HuH-7 (cell line): ENCODE results near the gene C5orf46.
A peak's percentile ranks its signal among the peaks of the same experiment; 100 is the strongest.
"Not testable (repeated sequence)": the region's sequence is repeated elsewhere in the genome, so short reads cannot be mapped to it uniquely, and the experiment has no call there.

Source experiments
- DNase-seq: peaks from one replicate; pipeline ENCODE4 v3.0.0; 2011; ENCODE audit warnings: low spot score

Gene C5orf46

DNA sequence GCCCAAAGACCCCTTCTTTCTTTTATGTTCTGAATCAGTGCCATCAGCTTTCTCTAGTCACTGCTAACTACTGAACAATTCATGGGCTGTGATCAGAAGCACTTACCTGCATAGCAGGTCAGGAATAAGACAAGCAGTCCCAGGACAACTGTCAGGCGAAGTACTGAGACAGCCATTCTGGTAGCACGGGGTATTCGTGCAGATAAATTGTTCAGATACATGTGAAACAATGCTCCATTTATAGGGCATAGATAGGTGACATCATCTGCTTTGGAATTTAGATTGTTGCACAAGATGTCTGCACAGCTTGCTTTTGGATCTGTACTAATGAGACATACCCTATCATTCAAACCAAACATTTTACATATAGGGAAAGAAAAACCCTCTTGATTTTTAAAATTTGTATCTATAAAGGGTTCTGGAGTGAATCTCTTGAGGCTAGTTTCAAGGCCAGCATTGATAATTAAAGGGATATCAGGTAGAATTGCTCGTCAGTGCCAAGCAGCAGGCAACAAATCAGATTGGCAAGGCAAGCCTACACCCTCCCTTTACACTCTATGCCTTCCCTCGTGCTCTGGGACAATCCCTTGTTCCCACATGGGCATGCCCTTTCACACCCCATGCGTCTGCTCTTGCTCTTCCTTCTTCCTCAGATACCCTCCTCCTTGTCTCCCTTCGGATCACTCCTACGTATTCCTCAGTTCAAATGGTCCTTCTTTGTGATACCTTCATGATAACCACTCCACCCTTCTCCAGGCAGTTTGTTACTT lies at the start of gene C5orf46:
Gene C5orf46 (minus strand): TSS at position 213 of the 770 bp plus-strand sequence. CDS start 37 bp downstream, at position 176.
- DNase-seq: peak; percentile 14

DNA sequence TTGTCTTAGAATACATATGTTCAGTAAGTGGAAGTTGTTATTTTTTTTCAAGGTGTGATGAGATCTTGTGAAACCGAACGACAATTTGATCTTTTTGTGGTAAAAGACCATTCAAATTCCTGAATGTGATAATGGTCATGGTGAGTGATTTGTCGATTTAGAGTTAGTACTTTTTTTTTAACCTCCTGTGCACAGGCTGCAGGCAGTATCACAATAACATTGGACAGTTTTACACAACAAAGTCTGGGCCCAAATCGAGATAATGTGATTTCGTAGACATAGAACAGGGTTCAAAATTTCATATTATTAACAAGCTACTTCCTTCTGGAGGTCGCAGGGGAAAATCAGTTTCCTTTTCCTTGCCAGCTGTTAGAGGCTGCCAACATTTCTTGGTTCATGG lies 48.6 kb upstream of the C5orf46 start:
- no peak for DNase-seq

- DNase-seq: peak; percentile 46
Measured at GRCh38 chr5:147949711-147950573, 43.6 kb upstream of the C5orf46 start.

GRCh38 chr5:147946658-147947274 lies 40.4 kb upstream of the C5orf46 start:
- DNase-seq: not testable (repeated sequence)

GRCh38 chr5:147939431-147940114 lies 33.2 kb upstream of the C5orf46 start:
- no peak for DNase-seq

GRCh38 chr5:147935032-147935431 lies 28.7 kb upstream of the C5orf46 start:
- peak; percentile 55 for DNase-seq

DNA sequence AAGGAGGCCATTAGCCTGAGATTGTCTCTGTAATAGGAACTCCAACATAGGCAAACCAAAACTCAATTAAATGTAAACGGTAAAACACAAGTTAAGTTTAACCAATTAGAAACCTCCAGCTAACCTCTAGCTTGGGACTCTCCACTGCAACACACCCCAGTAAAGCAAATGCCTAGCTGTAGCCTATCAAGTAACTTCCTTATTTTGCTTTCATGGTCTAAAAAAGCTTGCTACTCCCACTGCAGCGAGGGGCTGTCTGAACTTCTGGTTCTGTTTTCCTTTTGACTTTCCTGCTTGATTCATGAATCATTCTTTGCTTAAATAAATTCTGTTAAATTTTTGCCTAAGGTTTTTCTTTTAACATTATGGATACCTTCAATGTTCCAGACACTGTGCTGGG lies 24.4 kb upstream of the C5orf46 start:
- DNase-seq: no peak

- DNase-seq: no peak
Measured at GRCh38 chr5:147927901-147928300, 21.6 kb upstream of the C5orf46 start.

GRCh38 chr5:147925020-147925419 lies 18.7 kb upstream of the C5orf46 start:
- no peak for DNase-seq

GRCh38 chr5:147921136-147921535 lies 14.8 kb upstream of the C5orf46 start:
- no peak for DNase-seq

DNA sequence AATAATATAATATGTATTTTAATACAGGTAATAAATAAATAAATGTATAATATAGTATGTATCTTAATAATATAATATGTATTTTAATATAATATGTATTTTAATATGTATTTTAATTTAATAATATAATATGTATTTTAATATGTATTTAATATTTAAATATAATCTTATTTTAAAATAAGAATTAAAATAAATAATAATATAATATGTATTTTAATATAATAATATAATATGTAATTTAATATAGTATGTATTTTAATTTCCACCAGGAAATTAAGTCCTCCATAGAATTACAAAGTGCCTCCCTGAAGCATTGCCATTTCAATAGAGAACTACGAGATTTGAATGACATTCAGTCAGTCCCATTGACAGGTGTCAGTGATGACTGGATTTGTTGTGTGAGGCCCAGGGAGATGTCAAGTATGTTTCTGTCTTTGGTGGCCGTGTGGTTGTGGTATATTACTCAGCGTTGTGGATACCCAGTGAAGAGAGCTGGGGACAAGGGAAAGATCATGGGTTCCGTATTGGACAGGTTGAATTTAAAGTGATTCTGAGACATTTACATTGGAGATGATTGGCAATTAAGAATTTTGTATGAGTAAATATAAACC lies 14.2 kb upstream of the C5orf46 start:
- DNase-seq: no peak

GRCh38 chr5:147918899-147919298 lies 12.6 kb upstream of the C5orf46 start:
- DNase-seq: no peak

GRCh38 chr5:147918101-147918685 lies 11.9 kb upstream of the C5orf46 start:
- no peak for DNase-seq

DNA sequence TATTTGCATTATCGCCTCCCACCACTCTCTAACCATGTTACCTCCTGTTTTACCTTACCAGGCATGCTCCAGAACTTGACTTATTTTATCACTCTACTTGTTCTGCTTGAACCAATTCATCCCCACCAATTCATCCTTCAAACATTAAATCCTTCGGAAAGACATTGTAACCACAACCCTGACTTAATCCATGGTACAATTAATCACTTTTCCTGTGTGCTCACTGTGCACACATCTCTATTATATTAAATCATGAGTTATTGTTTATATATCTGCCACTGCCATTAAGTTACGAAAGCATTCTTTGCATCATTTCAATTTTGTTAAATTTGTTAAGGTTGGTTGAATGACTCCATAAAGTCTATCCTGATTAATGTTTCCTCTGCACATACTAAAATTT lies 7.4 kb upstream of the C5orf46 start:
- DNase-seq: no peak

- DNase-seq: no peak
Measured at GRCh38 chr5:147912011-147912410, 5.7 kb upstream of the C5orf46 start.

- DNase-seq: no peak
Measured at GRCh38 chr5:147911427-147911826, 5.1 kb upstream of the C5orf46 start.

- DNase-seq: no peak
Measured at GRCh38 chr5:147904110-147904509, 2.2 kb downstream of the C5orf46 start.

GRCh38 chr5:147902609-147903115 lies 3.7 kb downstream of the C5orf46 start:
- DNase-seq: no peak

GRCh38 chr5:147901599-147902039 lies 4.7 kb downstream of the C5orf46 start:
- DNase-seq: no peak

- no peak for DNase-seq
Measured at GRCh38 chr5:147898875-147899401, 7.4 kb downstream of the C5orf46 start.

- no peak for DNase-seq
Measured at GRCh38 chr5:147895864-147896263, 10.5 kb downstream of the C5orf46 start.
